HG03342 (cell line): Measurements from ENCODE around the gene LEFTY1.
"Not testable (repeated sequence)": the region's sequence is repeated elsewhere in the genome, so short reads cannot be mapped to it uniquely, and the experiment has no call there.

Experiments used
- ATAC-seq: cut with Tn5 transposase; IDR thresholded peaks from one replicate; pipeline ENCODE4 v1.9.1; 2021; ENCODE audit warnings: mild to moderate bottlenecking, moderate library complexity; ENCODE audit not compliant: unreplicated experiment

The LEFTY1 gene

GRCh38 chr1:225851805-225852204, 37.1 kb downstream of the LEFTY1 start:
- peak; percentile 62 for ATAC-seq

GRCh38 chr1:225850370-225850769, 38.6 kb downstream of the LEFTY1 start:
- no peak for ATAC-seq

GRCh38 chr1:225849925-225850324, 39.0 kb downstream of the LEFTY1 start:
- no peak for ATAC-seq

- ATAC-seq: peak; percentile 72
These were observed 40.7 kb downstream of the LEFTY1 start for GRCh38 chr1:225848030-225848955.

- peak; percentile 1 for ATAC-seq
These were observed 41.3 kb downstream of the LEFTY1 start for GRCh38 chr1:225847610-225848009.

- no peak for ATAC-seq
These were observed 42.3 kb downstream of the LEFTY1 start for GRCh38 chr1:225846331-225847310.

GRCh38 chr1:225845571-225846259, 43.2 kb downstream of the LEFTY1 start:
- no peak for ATAC-seq

- ATAC-seq: no peak
These were observed 43.8 kb downstream of the LEFTY1 start for GRCh38 chr1:225845097-225845496.

- ATAC-seq: no peak
These were observed 44.5 kb downstream of the LEFTY1 start for GRCh38 chr1:225844236-225845061.

GRCh38 chr1:225843426-225843795, 45.5 kb downstream of the LEFTY1 start:
- no peak for ATAC-seq

GRCh38 chr1:225842788-225843425, 46.0 kb downstream of the LEFTY1 start:
- no peak for ATAC-seq

GRCh38 chr1:225842074-225842473, 46.9 kb downstream of the LEFTY1 start:
- ATAC-seq: no peak

- ATAC-seq: no peak
These were observed 48.2 kb downstream of the LEFTY1 start for GRCh38 chr1:225840713-225841112.

- ATAC-seq: no peak
These were observed 48.7 kb downstream of the LEFTY1 start for GRCh38 chr1:225840223-225840610.

- no peak for ATAC-seq
These were observed 50.2 kb downstream of the LEFTY1 start for GRCh38 chr1:225838793-225839192.

- ATAC-seq: not testable (repeated sequence)
These were observed 52.6 kb downstream of the LEFTY1 start for GRCh38 chr1:225836296-225836695.
